ENCODE measurements around the gene NRL. TPM values are rescaled to one million over a fixed set of nuclear protein-coding genes. Genes with fewer than 3 reads are reported as not detected.

Gene NRL
- total RNA-seq, 2 donors from 2014 or later: 2.9 to 4.8 TPM

GRCh38 chr14:24146978-24147760, 32.4 kb upstream of the NRL start, which contains the start of gene RNF31:
Gene RNF31 (plus strand): TSS chr14:24147498. CDS start chr14:24147699, 201 bp downstream.
- Mint-ChIP-seq H3K36me3 (peaks cover 54 to 67% of the 10 kb centered on the region in 2 donors), H3K27ac (peak within 1 kb of the TSS; percentile 96 to 99), H3K9me3 (no peaks in the 10 kb centered on the region)
- ATAC-seq (peak; percentile 87 to 89), DNase-seq (ENCODE audit: low spot score in 2 of 2) (peak; percentile 97)

- peak within 1 kb of the TSS; percentile 96 to 99 for H3K27ac Mint-ChIP-seq
- H3K36me3 Mint-ChIP-seq: peaks cover 59 to 71% of the 10 kb centered on the region in 2 donors
- H3K9me3 Mint-ChIP-seq: no peaks in the 10 kb centered on the region
- DNase-seq (ENCODE audit: low spot score in 2 of 2) (peak; percentile 94 to 96), ATAC-seq (peak; percentile 72 to 79)
Measured at GRCh38 chr14:24146453-24146977, 31.8 kb upstream of the NRL start, which contains the start of gene PSME2. Gene PSME2 (minus strand): TSS chr14:24146610. CDS start chr14:24146581, 29 bp downstream.

GRCh38 chr14:24145690-24146452, 31.1 kb upstream of the NRL start:
- Mint-ChIP-seq H3K9me3 (no peaks in the 10 kb centered on the region), H3K36me3 (peaks cover 61 to 68% of the 10 kb centered on the region in 2 donors), H3K27ac (peak overlapping the region; percentile 96 to 99)
- no peak for DNase-seq (ENCODE audit: low spot score in 2 of 2)
- ATAC-seq: no peak

- Mint-ChIP-seq H3K36me3 (peaks cover 62 to 67% of the 10 kb centered on the region in 2 donors), H3K9me3 (no peaks in the 10 kb centered on the region), H3K27ac (peak overlapping the region; percentile 77 to 96)
- DNase-seq (ENCODE audit: low spot score in 2 of 2) (no peak), ATAC-seq (no peak)
Measured at GRCh38 chr14:24145219-24145618, 30.5 kb upstream of the NRL start.

GRCh38 chr14:24144451-24144850, 29.7 kb upstream of the NRL start:
- no peak for DNase-seq (ENCODE audit: low spot score in 2 of 2)
- Mint-ChIP-seq H3K36me3 (peaks cover 67 to 69% of the 10 kb centered on the region in 2 donors), H3K9me3 (no peaks in the 10 kb centered on the region), H3K27ac (peak overlapping the region; percentile 27 to 65)
- ATAC-seq: no peak

- Mint-ChIP-seq H3K27ac (peak overlapping the region in 1 of 2 donors; percentile 27), H3K36me3 (peaks cover 69% of the 10 kb centered on the region in 2 donors), H3K9me3 (no peaks in the 10 kb centered on the region)
- DNase-seq (ENCODE audit: low spot score in 2 of 2): no peak
- no peak for ATAC-seq
Measured at GRCh38 chr14:24143511-24143910, 28.8 kb upstream of the NRL start.

- H3K36me3 Mint-ChIP-seq: peaks cover 71 to 76% of the 10 kb centered on the region in 2 donors
Measured at GRCh38 chr14:24141097-24141880, 26.5 kb upstream of the NRL start, which contains the start of gene EMC9. Gene EMC9 (minus strand): TSS chr14:24141591. CDS start chr14:24141304, 287 bp downstream.

GRCh38 chr14:24139272-24139934, 24.7 kb upstream of the NRL start:
- DNase-seq (ENCODE audit: low spot score in 2 of 2): peak in 1 of 2 donors; percentile 40
- no peaks in the 10 kb centered on the region for H3K9me3 Mint-ChIP-seq

More at GRCh38 chr14:24141097-24141880, 26.5 kb upstream of the NRL start, which contains the start of gene EMC9:
- DNase-seq (ENCODE audit: low spot score in 2 of 2) (peak; percentile 99 to 100), ATAC-seq (peak; percentile 87 to 89)
- no peaks in the 10 kb centered on the region for H3K9me3 Mint-ChIP-seq
- peak within 1 kb of the TSS; percentile 78 to 90 for H3K27ac Mint-ChIP-seq

GRCh38 chr14:24138396-24139271, 23.9 kb upstream of the NRL start:
- peak overlapping the region; percentile 47 to 77 for H3K27ac Mint-ChIP-seq
- no peak for DNase-seq (ENCODE audit: low spot score in 2 of 2)
- H3K9me3 Mint-ChIP-seq: no peaks in the 10 kb centered on the region
- ATAC-seq: no peak
- peaks cover 47 to 52% of the 10 kb centered on the region in 2 donors for H3K36me3 Mint-ChIP-seq

More at GRCh38 chr14:24139272-24139934, 24.7 kb upstream of the NRL start:
- Mint-ChIP-seq H3K27ac (peak overlapping the region; percentile 47 to 48), H3K36me3 (peaks cover 52 to 57% of the 10 kb centered on the region in 2 donors)
- ATAC-seq: no peak

- Mint-ChIP-seq H3K36me3 (peaks cover 41 to 44% of the 10 kb centered on the region in 2 donors), H3K27ac (peak overlapping the region; percentile 38 to 76), H3K9me3 (no peaks in the 10 kb centered on the region)
- ATAC-seq (no peak), DNase-seq (ENCODE audit: low spot score in 2 of 2) (no peak)
Measured at GRCh38 chr14:24137529-24138395, 23.0 kb upstream of the NRL start.

- DNase-seq (ENCODE audit: low spot score in 2 of 2): no peak
- no peak for ATAC-seq
Measured at GRCh38 chr14:24136684-24137528, 22.2 kb upstream of the NRL start.

GRCh38 chr14:24135834-24136683, 21.3 kb upstream of the NRL start, which contains the start of gene PSME1:
Gene PSME1 (plus strand): TSS chr14:24136194. CDS start chr14:24136263, 69 bp downstream.
- H3K27ac Mint-ChIP-seq: peak within 1 kb of the TSS; percentile 76 to 97
- H3K9me3 Mint-ChIP-seq: no peaks in the 10 kb centered on the region
- ATAC-seq (peak; percentile 91 to 96), DNase-seq (ENCODE audit: low spot score in 2 of 2) (peak; percentile 92 to 94)
- peaks cover 31 to 37% of the 10 kb centered on the region in 2 donors for H3K36me3 Mint-ChIP-seq

More at GRCh38 chr14:24136684-24137528, 22.2 kb upstream of the NRL start:
- Mint-ChIP-seq H3K36me3 (peaks cover 32 to 40% of the 10 kb centered on the region in 2 donors), H3K9me3 (no peaks in the 10 kb centered on the region), H3K27ac (peak overlapping the region; percentile 76 to 97)

All from activated naive CD4-positive, alpha-beta T cell treated with anti-CD3 and anti-CD28 coated beads, Interleukin-2, amount 50 U/mL, for 72 hours (primary cell).